Prostate gland (tissue), 2 donors: Measurements from ENCODE around the gene PIP5K1C. TPM values are rescaled to one million over a fixed set of nuclear protein-coding genes. Genes with fewer than 3 reads are reported as not detected.
"Not testable (repeated sequence)": the region's sequence is repeated elsewhere in the genome, so short reads cannot be mapped to it uniquely, and the experiment has no call there.

Experiments used
- DNase-seq: peaks from one replicate; pipeline ENCODE4 v3.0.0-alpha.2; 2019; ENCODE audit warnings: low spot score
- H3K27ac ChIP-seq, 2 donors: fragments of 200-600 bp; sonication (generic); 2 replicates each; pipeline ENCODE4 v1.5.1; 2017 to 2019
- H3K27me3 ChIP-seq: fragments of 200-600 bp; sonication (generic); replicated peaks from 2 replicates; pipeline ENCODE4 v1.5.1; 2019; ENCODE audit not compliant: insufficient read depth
- H3K36me3 ChIP-seq, 2 donors: fragments of 200-600 bp; sonication (generic); 1 replicate in 1 of 2; 2 replicates in 1 of 2; pipeline versions ENCODE4 v1.5.1 to v1.8.1; 2017 to 2019
- H3K4me1 ChIP-seq: fragments of 200-600 bp; sonication (generic); replicated peaks from 2 replicates; pipeline ENCODE4 v1.5.1; 2019
- H3K4me3 ChIP-seq, 2 donors: fragments of 200-600 bp; sonication (generic); 2 replicates each; pipeline ENCODE4 v1.5.1; 2017 to 2019
- H3K9me3 ChIP-seq: fragments of 200-600 bp; sonication (generic); 2 replicates; pipeline ENCODE4 v1.5.1; 2017
- POLR2A ChIP-seq: fragments of 450-650 bp; IDR thresholded peaks from one replicate; pipeline ENCODE4 v1.6.1; 2016; ENCODE audit warnings: antibody characterized with exemption, mild to moderate bottlenecking
- POLR2AphosphoS5 ChIP-seq: sonication (generic); formaldehyde crosslinking; IDR thresholded peaks from one replicate; pipeline ENCODE4 v1.6.1; 2017; ENCODE audit warnings: antibody characterized with exemption
- whole genome bisulfite sequencing: methylation state at CpG from one replicate; pipeline ENCODE4 v1.1.5; 2018; 5-methylcytosine and 5-hydroxymethylcytosine counted together
- intact Hi-C: fragments of 100-400 bp; cut with DNase I; formaldehyde crosslinking; loops from one replicate; pipeline ENCODE4 v1.14.2; 2022
- total RNA-seq, 2 donors: library from RNA; depleted of rRNA; stranded (reverse); fragments of >200 nt; gene quantifications; one replicate each; pipeline ENCODE4 v1.1.0, GENCODE V29; 2016
- TF ChIP-seq, protein P1 (sequence below), 4 experiments: fragments of 200-600 bp in 2 of 4; fragments of 450-650 bp in 2 of 4; sonication (generic) in 2 of 4; IDR thresholded peaks; 1 replicate in 3 of 4; 2 replicates in 1 of 4; pipeline ENCODE4 v1.5.1; 2016 to 2019; ENCODE audit warnings: antibody characterized with exemption in 4 of 4, mild to moderate bottlenecking in 2 of 4, moderate library complexity in 2 of 4

Gene PIP5K1C
- total RNA-seq, 2 donors from 2014 or later: 34.3 to 75.5 TPM

DNA sequence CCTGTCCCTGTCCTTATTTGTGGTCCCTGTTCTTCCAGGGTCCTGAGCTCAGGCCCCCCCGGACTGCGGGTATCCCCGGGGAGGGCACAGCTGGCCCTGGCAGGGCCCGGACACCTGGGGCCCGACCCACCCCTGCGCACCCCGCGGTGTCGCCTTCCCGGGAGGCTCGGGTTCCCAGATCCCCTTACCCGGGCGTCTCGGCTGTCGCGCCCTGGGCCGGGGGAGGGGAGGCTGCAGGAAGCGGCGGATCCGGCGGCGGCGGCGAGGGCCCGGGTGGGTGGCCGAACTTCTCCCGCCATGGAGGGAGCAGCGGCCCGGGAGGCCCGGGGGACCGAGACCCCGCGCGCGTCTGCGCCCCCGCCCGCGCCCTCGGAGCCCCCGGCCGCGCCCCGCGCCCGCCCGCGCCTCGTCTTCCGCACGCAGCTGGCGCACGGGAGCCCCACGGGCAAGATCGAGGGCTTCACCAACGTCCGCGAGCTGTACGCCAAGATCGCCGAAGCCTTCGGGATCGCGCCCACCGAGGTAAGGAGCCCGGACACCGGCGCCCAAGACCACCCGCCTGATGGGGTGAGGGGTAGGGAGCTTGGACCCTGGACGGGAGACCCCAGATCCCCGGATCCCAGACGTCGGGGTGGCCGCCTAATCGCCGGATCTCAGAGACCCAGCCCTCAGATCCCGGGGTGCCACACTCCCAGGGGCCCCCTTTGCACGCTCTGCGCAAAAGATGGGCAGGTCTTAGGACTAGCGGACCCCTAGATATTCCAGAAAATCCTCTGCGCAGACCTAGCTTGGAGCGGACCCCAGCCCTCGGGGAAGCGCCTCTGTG is 114.8 kb downstream of the PIP5K1C start, which contains the start of gene GIPC3:
Gene GIPC3 (plus strand): TSS at position 178 of the 826 bp plus-strand sequence. CDS start 120 bp downstream, at position 298.
- Histone ChIP-seq H3K4me3 (peak within 1 kb of the TSS; percentile 12 to 21), H3K4me1 (no peaks in the 10 kb centered on the region), H3K27ac (no peak within 1 kb of the TSS), H3K9me3 (no peaks in the 10 kb centered on the region), H3K27me3 (no peaks in the 10 kb centered on the region), H3K36me3 (no peaks in the 10 kb centered on the region)
- DNase-seq: no peak
- intact Hi-C loops: no loop called here
- WGBS: 3% methylated on average over 42 of the region's 84 CpGs
- no peak for TF ChIP-seq POLR2A
- TF ChIP-seq, protein P1, sequence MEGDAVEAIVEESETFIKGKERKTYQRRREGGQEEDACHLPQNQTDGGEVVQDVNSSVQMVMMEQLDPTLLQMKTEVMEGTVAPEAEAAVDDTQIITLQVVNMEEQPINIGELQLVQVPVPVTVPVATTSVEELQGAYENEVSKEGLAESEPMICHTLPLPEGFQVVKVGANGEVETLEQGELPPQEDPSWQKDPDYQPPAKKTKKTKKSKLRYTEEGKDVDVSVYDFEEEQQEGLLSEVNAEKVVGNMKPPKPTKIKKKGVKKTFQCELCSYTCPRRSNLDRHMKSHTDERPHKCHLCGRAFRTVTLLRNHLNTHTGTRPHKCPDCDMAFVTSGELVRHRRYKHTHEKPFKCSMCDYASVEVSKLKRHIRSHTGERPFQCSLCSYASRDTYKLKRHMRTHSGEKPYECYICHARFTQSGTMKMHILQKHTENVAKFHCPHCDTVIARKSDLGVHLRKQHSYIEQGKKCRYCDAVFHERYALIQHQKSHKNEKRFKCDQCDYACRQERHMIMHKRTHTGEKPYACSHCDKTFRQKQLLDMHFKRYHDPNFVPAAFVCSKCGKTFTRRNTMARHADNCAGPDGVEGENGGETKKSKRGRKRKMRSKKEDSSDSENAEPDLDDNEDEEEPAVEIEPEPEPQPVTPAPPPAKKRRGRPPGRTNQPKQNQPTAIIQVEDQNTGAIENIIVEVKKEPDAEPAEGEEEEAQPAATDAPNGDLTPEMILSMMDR (IDR thresholded peaks at IDR 0.05): no peak
- no peak for TF ChIP-seq POLR2AphosphoS5

DNA sequence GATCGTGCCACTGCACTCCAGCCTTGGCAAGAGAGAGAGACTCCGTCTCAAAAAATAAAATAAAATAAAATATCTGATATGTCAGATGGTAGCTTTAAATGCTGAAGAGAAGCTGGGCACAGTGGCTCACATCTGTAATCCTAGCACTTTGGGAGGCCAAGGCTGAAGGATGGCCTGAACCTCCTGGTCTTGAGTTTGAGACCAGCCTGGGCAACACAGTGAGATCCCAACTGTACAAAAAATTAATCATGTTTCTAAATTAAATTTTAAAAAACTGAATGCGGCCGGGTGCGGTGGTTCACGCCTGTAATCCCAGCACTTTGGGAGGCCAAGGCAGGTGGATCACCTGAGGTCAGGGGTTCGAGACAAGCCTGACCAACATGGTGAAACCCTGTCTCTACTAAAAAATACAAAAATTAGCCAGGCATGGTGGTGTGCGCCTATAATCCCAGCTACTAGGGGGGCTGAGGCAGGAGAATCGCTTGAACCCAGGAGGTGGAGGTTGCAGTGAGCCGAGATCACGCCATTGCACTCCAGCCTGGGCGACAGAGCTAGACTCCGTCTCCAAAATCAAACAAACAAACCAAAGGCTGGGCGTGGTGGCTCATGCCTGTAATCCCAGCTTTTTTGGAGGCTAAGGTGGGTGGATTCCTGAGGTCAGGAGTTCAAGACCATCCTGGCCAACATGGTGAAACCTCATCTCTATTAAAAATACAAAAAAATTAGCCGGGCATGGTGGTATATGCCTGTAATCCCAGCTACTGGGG is 116.0 kb downstream of the PIP5K1C start:
- 84% methylated on average over 15 of the region's 15 CpGs for WGBS
- H3K27me3 ChIP-seq, intact Hi-C loops, DNase-seq, H3K4me3 ChIP-seq, H3K4me1 ChIP-seq, H3K9me3 ChIP-seq, H3K36me3 ChIP-seq, H3K27ac ChIP-seq: not testable (repeated sequence)

DNA sequence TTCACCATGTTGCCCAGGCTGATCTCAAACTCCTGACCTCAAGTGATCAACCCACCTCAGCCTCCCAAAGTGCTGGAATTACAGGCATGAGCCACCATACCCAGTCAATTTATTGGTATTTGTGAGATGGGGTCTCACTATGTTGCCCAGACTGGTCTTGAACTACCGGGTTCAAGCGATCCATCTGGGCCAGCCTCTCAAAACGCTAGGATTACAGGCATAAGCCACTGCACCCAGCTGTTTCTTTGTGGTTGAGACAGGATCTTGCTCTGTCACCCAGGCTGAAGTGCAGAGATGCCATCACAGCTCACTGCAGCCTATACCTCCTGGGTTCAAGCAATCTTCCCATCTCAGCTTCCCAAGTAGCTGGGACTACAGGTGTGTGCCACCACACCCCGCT is 118.5 kb downstream of the PIP5K1C start:
- DNase-seq, H3K4me3 ChIP-seq, H3K27ac ChIP-seq, H3K9me3 ChIP-seq, intact Hi-C loops, H3K36me3 ChIP-seq, H3K4me1 ChIP-seq, H3K27me3 ChIP-seq: not testable (repeated sequence)
- WGBS: 93% methylated on average over 4 of the region's 4 CpGs

Other genes with a start within 250 kb of the PIP5K1C start
- gene SMIM24, start 219.9 kb downstream of the PIP5K1C start, total RNA-seq: 1 to 10 TPM in 1 of 2 donors, under 1 TPM in 1; 0.32 to 1.6 TPM
- gene SMIM44, start 217.0 kb downstream of the PIP5K1C start, total RNA-seq: 1 to 10 TPM in 1 of 2 donors, not detected in 1; 1.7 TPM
- gene DOHH, start 199.8 kb downstream of the PIP5K1C start, total RNA-seq: 10 to 100 TPM; 26.1 to 26.9 TPM
- gene FZR1, start 194.2 kb downstream of the PIP5K1C start, total RNA-seq: 10 to 100 TPM; 32.2 to 64.9 TPM
- 1 to 10 TPM in 1 of 2 donors, under 1 TPM in 1; 0.41 to 5.3 TPM for gene TEKTIP1, start 161.3 kb downstream of the PIP5K1C start, total RNA-seq
- gene MFSD12, start 142.9 kb downstream of the PIP5K1C start, total RNA-seq: 10 to 100 TPM; 60.5 to 86.1 TPM
- 100 to 1,000 TPM; 184 to 369 TPM for gene HMG20B, start 127.5 kb downstream of the PIP5K1C start, total RNA-seq
- gene GIPC3, start 115.0 kb downstream of the PIP5K1C start, total RNA-seq: 1 to 10 TPM in 1 of 2 donors, under 1 TPM in 1; 0.36 to 1.9 TPM
- 1 to 10 TPM; 1.1 to 4.0 TPM for gene TBXA2R, start 93.6 kb downstream of the PIP5K1C start, total RNA-seq
- 10 to 100 TPM; 38.2 to 52.8 TPM for gene CACTIN, start 73.7 kb downstream of the PIP5K1C start, total RNA-seq
- 10 to 100 TPM; 14.6 to 17.8 TPM for gene TJP3, start 7.9 kb upstream of the PIP5K1C start, total RNA-seq
- 10 to 100 TPM; 45.7 to 63.8 TPM for gene APBA3, start 61.2 kb upstream of the PIP5K1C start, total RNA-seq
- 100 to 1,000 TPM in 1 of 2 donors, 10 to 100 TPM in 1; 69.7 to 105 TPM for gene MRPL54, start 62.2 kb upstream of the PIP5K1C start, total RNA-seq
- gene RAX2, start 71.8 kb upstream of the PIP5K1C start, total RNA-seq: not detected
- gene MATK, start 85.9 kb upstream of the PIP5K1C start, total RNA-seq: 1 to 10 TPM; 1.9 to 4.4 TPM
- 10 to 100 TPM in 1 of 2 donors, not detected in 1; 10.2 TPM for gene ZFR2, start 168.6 kb upstream of the PIP5K1C start, total RNA-seq
- 1 to 10 TPM; 3.9 to 8.3 TPM for gene ATCAY, start 180.2 kb upstream of the PIP5K1C start, total RNA-seq
- gene NMRK2, start 232.6 kb upstream of the PIP5K1C start, total RNA-seq: 1 to 10 TPM in 1 of 2 donors, under 1 TPM in 1; 0.64 to 1.8 TPM